Mesothelial cell of epicardium (in vitro differentiated cells): Measurements from ENCODE around the gene AGPAT3. TPM values are rescaled to one million over a fixed set of nuclear protein-coding genes. Genes with fewer than 3 reads are reported as not detected.
A peak's percentile ranks its signal among the peaks of the same experiment; 100 is the strongest.

ENCODE experiments used
- DNase-seq, 2 experiments: peaks; one replicate each; pipeline ENCODE4 v3.0.0; 2021; ENCODE audit warnings: low spot score in 2 of 2; ENCODE audit not compliant: unreplicated experiment in 2 of 2
- H3K27ac Mint-ChIP-seq: 2 replicates; pipeline ENCODE4 v1.8.0; 2021; ENCODE audit warnings: mixed read lengths
- H3K27me3 Mint-ChIP-seq: 2 replicates; pipeline ENCODE4 v1.8.0; 2021; ENCODE audit warnings: low read depth, mixed read lengths
- H3K36me3 Mint-ChIP-seq: 2 replicates; pipeline ENCODE4 v1.8.0; 2021; ENCODE audit warnings: mixed read lengths
- H3K4me1 Mint-ChIP-seq: 2 replicates; pipeline ENCODE4 v1.8.0; 2021; ENCODE audit warnings: mixed read lengths
- H3K4me3 Mint-ChIP-seq: 2 replicates; pipeline ENCODE4 v1.8.0; 2021; ENCODE audit warnings: mild to moderate bottlenecking, moderate library complexity, mixed read lengths
- H3K9me3 Mint-ChIP-seq: 2 replicates; pipeline ENCODE4 v1.8.0; 2021; ENCODE audit warnings: mixed read lengths
- CTCF ChIP-seq: fragments of 200-600 bp; sonication (generic); IDR thresholded peaks from one replicate; pipeline ENCODE4 v1.5.0; 2021; ENCODE audit warnings: antibody characterized with exemption; ENCODE audit not compliant: unreplicated experiment
- total RNA-seq: library from RNA; stranded (reverse); gene quantifications from 3 replicates; pipeline ENCODE4 v1.2.1, GENCODE V29; 2021

The AGPAT3 gene
- total RNA-seq, 1 donor from 2014 or later, result 71.0 TPM

GRCh38 chr21:43867332-43867703 lies 2.3 kb downstream of the AGPAT3 start:
- H3K36me3 Mint-ChIP-seq, result peaks cover 18% of the 10 kb centered on the region
- peak overlapping the region; percentile 94 for H3K27ac Mint-ChIP-seq
- TF ChIP-seq CTCF, result no peak
- H3K27me3 Mint-ChIP-seq, result no peaks in the 10 kb centered on the region
- DNase-seq, result no peak
- peaks cover 7% of the 10 kb centered on the region for H3K9me3 Mint-ChIP-seq
- peaks cover 32% of the 10 kb centered on the region for H3K4me1 Mint-ChIP-seq
- H3K4me3 Mint-ChIP-seq, result peak overlapping the region; percentile 71

- peaks cover 24% of the 10 kb centered on the region for H3K36me3 Mint-ChIP-seq
- peaks cover 12% of the 10 kb centered on the region for H3K9me3 Mint-ChIP-seq
- no peaks in the 10 kb centered on the region for H3K27me3 Mint-ChIP-seq
- peak overlapping the region; percentile 71 for H3K4me3 Mint-ChIP-seq
- H3K4me1 Mint-ChIP-seq, result peaks cover 32% of the 10 kb centered on the region
- DNase-seq, result no peak
- peak overlapping the region; percentile 94 for H3K27ac Mint-ChIP-seq
- no peak for TF ChIP-seq CTCF
Measured at GRCh38 chr21:43867948-43868347, 2.9 kb downstream of the AGPAT3 start.

GRCh38 chr21:43868461-43868860 lies 3.4 kb downstream of the AGPAT3 start:
- peaks cover 27% of the 10 kb centered on the region for H3K36me3 Mint-ChIP-seq
- peak overlapping the region; percentile 94 for H3K27ac Mint-ChIP-seq
- H3K27me3 Mint-ChIP-seq, result no peaks in the 10 kb centered on the region
- peaks cover 32% of the 10 kb centered on the region for H3K4me1 Mint-ChIP-seq
- no peak for TF ChIP-seq CTCF
- no peak for DNase-seq
- no peak overlapping the region for H3K4me3 Mint-ChIP-seq
- H3K9me3 Mint-ChIP-seq, result peaks cover 12% of the 10 kb centered on the region

- peak overlapping the region; percentile 15 for H3K27ac Mint-ChIP-seq
- H3K4me1 Mint-ChIP-seq, result peaks cover 32% of the 10 kb centered on the region
- H3K4me3 Mint-ChIP-seq, result no peak overlapping the region
- H3K9me3 Mint-ChIP-seq, result peaks cover 16% of the 10 kb centered on the region
- no peak for DNase-seq
- no peaks in the 10 kb centered on the region for H3K27me3 Mint-ChIP-seq
- no peak for TF ChIP-seq CTCF
- H3K36me3 Mint-ChIP-seq, result peaks cover 35% of the 10 kb centered on the region
Measured at GRCh38 chr21:43869486-43870325, 4.7 kb downstream of the AGPAT3 start.

GRCh38 chr21:43871487-43871886 lies 6.5 kb downstream of the AGPAT3 start:
- peaks cover 21% of the 10 kb centered on the region for H3K9me3 Mint-ChIP-seq
- no peaks in the 10 kb centered on the region for H3K27me3 Mint-ChIP-seq
- H3K36me3 Mint-ChIP-seq, result peaks cover 49% of the 10 kb centered on the region
- H3K4me3 Mint-ChIP-seq, result no peak overlapping the region
- TF ChIP-seq CTCF, result no peak
- peaks cover 29% of the 10 kb centered on the region for H3K4me1 Mint-ChIP-seq
- DNase-seq, result no peak
- no peak overlapping the region for H3K27ac Mint-ChIP-seq
